HG02885 (cell line): ENCODE data around the gene SBNO2.

ENCODE experiments used
- ATAC-seq: cut with Tn5 transposase; IDR thresholded peaks from one replicate; pipeline ENCODE4 v1.9.1; 2021; ENCODE audit warnings: mild to moderate bottlenecking; ENCODE audit not compliant: unreplicated experiment, poor library complexity

The SBNO2 gene

DNA sequence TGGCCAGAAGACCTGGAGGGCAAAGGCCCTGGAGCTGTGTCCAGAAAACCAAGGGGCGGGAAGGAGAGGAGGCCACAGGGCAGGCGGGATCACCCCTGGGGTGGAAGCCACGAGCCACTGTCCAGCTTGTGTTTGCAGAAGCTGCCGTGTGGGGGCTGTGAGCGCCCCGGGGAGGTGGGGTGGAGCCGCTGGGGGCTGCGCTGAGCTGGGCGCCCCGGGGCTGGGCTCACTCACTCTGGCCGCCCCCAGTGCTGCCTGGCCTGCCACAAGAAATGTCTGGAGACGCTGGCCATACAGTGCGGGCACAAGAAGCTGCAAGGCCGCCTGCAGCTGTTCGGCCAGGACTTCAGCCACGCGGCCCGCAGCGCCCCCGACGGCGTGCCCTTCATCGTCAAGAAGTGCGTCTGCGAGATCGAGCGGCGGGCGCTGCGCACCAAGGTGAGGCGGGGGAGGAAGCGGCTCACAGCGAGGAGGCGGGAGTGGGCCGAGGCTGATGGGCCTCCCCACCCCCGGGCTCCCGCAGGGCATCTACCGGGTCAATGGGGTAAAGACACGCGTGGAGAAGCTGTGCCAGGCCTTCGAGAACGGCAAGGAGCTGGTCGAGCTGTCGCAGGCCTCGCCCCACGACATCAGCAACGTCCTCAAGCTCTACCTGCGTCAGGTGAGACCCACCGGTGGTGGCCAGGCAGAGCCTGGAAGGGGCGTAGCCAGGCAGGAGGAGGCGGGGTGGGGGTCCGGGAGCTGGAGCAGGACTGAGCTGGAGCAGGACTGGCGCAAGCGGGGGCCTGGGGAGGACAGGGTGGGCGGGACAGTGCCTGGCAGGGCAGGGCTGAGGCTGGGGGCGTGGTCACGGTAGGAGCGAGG, 92.5 kb downstream of the SBNO2 start:
- ATAC-seq = no peak

DNA sequence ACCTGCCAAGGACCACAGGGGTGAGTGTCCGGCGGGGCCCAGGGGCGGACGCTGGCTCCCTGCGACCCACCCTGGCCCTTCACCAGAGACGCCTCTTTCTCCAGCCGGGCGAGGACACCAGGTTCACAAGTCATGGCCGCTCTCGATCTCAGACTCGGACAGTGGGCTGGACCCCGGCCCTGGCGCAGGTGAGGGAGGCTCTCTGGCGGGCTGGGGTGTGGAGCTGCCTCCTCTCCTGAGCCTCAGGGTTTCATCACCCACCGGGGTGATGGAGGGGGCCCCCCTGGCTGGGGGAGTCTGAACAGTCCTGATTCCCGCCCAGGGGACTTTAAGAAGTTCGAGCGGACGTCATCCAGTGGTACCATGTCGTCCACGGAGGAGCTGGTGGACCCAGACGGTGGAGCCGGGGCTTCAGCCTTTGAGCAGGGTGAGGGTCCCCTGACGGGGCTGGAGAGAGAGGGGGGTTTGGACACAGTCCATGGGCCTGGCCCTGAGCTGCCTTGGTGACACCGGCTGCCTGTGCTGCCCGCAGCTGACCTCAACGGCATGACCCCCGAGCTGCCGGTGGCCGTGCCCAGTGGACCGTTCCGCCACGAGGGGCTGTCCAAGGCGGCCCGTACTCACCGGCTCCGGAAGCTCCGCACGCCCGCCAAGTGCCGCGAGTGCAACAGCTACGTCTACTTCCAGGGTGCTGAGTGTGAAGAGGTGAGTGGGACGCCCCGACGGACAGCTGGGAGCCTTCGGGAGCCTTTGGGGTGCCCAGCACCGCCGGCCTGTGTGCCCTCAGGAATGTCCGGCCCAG, 93.5 kb downstream of the SBNO2 start:
- no peak for ATAC-seq

GRCh38 chr19:1079566-1080111, 94.4 kb downstream of the SBNO2 start:
- ATAC-seq = no peak

- ATAC-seq = peak; percentile 58
Observed at GRCh38 chr19:1076951-1077350, 97.1 kb downstream of the SBNO2 start.

DNA sequence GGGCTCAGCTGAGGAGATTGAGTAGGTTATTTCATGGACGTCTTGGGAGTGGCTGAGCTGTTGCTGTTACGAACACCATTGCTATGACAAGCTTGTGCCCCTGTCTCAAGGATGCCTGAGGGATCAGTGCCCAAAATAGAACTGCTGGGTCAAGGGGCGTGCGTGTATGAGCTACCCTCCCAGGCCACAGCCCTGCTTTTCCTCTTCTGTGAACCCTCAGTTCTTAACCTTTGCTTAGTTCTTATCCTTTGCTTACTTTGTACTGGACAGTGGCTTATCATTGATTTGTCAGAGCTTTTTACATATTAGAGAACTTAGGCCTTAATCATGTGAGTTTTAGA, 98.1 kb downstream of the SBNO2 start:
- ATAC-seq = no peak

DNA sequence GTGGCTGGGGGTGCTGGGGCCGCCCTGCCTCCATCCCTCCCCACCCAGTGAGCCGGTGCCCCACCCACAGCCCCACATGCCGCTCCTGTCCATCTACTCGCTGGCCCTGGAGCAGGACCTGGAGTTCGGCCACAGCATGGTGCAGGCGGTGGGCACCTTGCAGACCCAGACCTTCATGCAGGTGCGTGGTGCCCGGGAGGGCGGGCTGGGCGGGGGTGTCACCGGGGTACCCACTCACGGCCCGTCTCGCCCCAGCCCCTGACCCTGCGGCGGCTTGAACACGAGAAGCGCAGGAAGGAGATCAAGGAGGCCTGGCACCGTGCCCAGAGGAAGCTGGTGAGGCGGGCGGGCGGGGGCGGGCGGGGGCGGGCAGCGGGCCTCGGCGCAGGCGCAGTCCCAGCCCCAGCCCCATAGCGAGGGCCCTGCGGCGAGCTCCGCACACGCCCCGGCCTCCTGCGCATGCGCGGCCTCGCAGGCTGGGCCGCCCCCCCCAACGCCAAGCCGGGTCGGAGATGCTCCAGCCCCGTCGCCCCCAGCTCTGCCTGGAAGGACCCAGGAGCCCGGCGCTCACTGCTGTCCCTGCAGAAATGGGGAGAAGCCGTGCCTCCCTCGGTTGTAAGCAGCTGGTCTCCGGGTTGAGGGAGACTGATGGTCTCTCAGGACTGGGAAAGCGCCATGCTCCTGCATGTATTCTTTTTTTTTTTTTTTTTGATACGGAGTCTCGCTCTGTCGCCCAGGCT, 99.4 kb downstream of the SBNO2 start:
- ATAC-seq = peak; percentile 67

DNA sequence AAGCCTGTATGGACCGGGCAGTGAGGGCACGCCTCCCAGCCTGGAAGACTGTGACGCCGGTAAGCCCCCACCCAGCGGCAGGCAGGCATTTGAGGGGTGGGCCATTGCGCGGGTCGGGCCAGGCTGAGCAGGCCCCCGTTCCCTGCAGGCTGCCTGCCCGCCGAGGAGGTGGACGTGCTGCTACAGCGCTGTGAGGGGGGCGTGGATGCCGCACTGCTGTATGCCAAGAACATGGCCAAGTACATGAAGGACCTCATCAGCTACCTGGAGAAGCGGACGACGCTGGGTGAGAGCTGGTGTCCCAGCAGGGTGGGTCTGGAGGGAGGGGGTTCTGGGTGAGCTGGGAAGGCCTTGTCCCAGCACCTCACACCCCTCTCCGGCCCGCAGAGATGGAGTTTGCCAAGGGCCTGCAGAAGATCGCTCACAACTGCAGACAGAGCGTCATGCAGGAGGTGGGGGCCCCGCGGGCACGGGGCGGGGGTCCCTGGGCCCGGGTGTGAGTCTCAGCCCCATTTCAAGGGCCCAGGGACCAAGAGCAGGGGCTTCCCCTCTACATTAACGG, 100.0 kb downstream of the SBNO2 start:
- ATAC-seq = no peak

DNA sequence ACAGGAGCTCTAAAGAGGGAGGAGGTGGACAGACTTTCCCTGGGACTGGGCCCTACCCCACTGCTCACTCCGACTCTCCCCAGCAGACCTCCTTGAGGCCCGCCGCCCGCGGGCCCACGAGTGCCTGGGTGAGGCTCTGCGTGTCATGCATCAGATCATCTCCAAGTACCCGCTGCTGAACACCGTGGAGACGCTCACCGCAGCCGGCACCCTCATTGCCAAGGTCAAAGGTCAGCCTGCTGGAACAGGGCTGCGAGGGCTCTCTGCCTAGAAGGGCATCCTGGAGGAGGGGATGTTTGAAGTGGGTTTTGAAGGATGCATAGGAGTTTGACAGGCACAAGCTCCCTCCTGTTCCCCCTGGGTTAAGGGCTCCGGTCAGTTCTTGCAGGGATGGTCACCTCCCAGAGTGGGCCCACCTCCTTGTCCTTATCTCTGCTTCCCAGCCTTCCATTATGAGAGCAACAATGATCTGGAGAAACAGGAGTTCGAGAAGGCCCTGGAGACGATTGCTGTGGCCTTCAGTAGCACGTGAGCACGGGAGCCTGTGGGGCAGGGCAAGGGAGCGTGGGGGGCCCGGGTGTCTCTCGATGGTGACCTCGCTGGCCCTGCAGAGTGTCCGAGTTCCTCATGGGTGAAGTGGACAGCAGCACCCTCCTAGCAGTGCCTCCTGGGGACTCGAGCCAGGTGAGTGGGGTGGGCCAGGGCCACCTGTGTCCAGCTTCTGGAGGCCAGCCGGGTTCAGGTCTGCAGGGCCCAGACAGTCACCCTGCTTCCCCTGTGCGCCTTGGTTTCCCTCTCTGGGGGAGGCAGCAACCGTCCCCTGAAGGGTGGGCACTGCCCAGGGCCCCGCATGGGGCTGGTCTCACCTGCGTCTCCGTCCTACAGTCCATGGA, 100.8 kb downstream of the SBNO2 start:
- no peak for ATAC-seq

DNA sequence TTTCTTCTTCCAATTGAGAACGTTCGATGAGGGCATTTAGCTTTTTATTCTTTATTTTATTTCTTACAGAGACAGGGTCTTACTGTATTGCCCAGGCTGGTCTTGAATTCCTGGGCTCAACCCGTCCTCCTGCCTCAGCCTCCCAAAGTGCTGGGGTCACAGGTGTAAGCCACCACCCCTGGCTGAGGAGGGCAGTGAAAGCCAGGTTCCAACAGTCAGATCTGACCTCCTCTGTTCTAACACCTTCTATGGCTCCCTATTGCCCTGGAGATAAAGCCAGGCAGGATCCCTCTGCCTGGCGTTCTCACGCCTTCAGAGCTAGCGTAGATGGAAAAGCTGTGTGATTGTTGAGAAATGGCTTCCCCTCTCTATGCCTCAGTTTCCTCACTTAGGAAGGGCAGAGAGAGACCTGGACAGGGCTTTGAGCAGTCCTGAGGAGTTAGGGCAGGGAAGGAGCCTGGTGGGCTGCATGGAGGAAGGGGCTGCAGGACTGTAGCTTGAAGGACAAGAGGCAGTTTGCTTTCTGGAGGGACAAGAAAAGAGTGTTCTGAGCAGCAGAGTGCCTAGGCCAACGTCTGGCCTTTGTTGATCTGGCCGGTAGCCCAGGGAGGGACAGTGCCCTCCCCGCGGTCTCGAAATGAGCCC, 101.6 kb downstream of the SBNO2 start:
- ATAC-seq = no peak

DNA sequence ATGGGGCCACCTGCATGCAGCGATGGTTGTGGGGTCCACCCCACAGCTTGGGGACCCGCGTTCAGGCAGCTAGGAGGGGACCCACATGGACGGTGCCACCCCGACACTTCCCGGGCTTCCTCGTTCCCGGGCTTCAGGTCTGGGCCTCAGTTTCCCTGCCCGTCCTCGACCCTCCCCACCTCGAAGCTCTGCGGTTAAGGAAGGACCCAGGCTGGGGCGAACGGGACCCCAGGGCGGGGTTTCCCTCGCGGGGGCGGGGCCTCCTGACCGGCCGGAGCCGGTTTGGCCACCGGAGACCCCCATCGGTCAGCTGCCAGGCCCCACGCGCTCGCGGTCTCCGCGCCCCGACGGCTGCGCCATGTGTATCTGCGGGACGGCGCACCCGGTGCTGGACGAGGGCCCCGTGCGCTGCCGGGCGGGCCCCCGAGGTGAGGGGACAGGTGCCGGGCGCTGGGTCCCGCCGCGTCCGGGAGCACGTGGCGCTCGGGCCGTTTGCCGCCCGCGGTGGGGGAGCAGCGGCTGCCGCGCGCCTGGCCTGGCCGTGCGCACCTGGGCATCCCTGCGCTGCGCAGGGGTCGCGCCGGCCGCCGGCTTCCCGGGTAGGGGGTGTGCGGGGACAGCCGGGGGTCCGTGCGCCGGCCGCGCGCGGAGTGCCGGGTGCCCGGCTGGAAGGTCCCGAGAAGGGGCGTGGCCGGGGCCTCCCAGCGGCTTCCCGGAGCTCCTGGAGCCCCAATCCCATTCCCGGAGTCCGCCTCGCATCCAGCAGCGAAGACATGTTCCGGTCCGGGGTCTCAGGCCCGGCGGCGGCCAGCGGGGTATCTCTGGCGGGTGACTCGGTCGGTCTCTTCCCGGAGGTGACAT, 102.9 kb downstream of the SBNO2 start:
- ATAC-seq = no peak

DNA sequence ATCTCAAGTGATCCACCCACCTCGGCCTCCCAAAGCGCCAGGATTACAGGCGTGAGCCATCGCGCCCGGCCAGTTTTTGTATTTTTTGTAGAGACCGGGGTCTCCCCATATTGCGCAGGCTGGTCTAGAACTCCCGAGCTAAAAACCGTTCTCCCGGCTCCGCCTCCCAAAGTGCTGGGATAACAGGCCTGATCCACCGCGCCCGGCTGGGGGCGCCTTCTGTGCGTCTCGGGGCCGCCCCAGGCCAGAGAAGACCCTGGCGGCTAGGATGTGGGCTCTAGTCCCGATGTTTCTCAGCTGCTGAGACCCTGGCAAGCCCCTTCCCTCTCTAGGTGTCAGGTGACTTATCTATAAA, 103.5 kb downstream of the SBNO2 start:
- no peak for ATAC-seq

DNA sequence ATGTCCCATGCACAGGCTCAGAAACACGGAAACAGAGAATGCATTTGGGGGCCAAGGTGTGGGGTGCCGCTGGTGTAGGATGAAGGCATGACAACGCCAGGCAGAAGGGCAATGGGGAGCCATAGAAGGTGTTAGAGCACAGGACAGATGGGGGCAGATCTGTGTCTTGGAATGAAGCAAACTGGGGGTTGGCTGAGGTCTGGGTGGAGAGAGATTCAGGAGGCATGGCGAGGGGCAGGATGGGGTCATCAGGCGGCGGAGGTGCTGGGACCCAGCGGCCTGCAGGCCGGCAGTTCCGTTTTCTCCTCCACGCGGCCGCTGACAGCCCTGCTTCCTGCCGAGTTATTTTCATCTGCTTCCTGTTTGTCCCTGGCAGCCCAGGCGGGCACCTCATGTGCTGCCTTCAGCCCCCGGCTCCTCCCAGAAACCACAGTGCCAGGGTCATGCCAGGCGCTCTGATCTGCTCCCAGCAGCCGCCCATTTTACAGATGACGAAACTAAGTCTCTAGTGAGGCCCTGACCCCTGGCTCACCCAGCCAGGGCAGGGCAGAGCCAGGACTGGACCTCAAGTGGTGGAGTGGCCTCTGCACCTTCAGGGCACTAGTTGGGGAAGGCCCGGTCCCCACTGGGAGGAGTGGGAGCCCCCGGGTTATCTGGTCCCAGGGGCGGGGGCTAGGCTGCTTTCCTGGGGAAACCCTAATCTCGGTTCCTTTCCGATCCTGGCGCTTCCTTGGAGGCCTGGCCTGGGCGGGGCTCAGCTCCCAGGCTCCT, 104.9 kb downstream of the SBNO2 start:
- ATAC-seq = no peak

DNA sequence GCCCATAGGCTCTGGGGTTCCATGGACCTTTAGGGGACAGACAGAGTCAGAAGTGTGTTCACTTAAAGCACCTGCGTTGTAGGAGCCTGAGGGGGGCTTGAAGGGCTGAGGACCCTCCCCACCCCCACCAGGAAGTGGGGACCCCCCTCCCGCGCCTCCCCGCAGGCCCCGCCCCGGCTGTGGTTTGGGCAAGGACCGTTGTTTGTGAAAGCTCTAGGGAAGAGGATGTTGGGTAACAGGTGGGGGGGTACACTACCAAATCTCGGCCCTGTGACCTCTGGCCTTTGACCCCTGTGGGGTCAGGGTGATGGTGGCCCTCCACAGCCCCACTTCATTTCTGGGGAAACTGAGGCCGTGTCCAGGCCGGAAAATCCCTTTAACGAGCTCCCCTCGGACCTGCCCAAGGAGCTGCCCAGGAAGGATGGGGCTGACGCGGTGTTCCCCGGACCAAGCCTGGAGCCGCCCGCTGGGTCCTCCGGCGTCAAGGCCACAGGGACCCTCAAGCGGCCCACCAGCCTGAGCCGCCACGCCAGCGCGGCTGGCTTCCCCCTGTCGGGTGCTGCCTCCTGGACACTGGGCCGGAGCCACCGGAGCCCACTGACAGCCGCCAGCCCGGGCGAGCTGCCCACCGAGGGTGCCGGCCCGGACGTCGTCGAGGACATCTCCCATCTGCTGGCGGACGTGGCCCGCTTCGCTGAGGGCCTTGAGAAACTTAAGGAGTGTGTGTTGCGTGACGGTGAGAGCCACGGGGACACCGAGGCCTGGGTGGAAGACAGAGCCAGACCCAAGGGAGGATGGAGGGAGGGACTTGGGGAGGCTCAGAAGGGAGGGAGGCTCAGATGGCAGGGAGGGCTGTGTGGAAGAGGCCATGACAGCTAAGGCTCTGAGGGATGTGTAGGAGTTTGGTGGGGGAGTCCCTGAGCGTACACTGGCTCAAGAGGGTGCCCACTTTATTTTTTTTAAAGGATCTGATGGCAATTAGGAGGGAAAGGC, 105.8 kb downstream of the SBNO2 start:
- ATAC-seq = no peak

- peak; percentile 17 for ATAC-seq
Observed at GRCh38 chr19:1067341-1067957, 106.6 kb downstream of the SBNO2 start.

DNA sequence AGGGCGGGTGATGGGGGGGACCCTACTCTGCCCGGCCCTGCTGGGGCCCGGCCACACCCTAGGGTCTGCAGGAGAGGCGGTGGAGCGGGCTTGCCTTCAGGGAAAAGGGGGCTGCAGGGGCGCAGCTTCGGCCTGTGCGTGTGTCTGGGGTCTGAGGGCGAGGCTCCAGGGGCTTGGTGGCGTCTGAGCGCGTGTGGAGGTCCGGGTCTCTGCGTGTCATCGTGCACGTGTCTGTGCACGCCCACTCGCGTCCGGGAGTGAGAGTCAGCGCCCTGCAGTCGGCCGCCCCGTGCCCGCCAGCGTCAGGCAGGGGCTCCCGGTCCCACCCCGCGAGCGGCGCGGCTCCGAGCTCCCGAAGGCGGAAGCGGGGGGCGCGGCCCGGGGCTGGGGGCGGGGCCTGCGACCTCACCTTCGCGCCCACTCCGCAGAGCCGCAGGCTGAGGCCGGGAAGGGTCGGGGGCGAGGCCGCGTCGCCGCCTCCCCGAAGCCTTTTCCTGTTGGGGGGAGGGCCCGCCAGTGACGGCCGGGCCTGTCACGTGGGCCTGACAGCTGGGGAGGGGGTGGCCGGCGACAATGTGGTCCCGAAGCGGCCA, 107.2 kb downstream of the SBNO2 start, which contains the start of gene ARHGAP45:
Gene ARHGAP45, plus strand, starts transcription at position 420 of the 593 bp plus-strand sequence. CDS start 239 bp downstream, outside the sequence.
- peak; percentile 48 for ATAC-seq
